HS-5 (cell line): ENCODE measurements around the gene TBC1D24.

Source experiments
- DNase-seq: peaks from one replicate; pipeline ENCODE4 v3.0.0-alpha.2; 2012; ENCODE audit warnings: low read depth

Gene TBC1D24

GRCh38 chr16:2482708-2483534, 8.0 kb downstream of the TBC1D24 start:
- DNase-seq = no peak

GRCh38 chr16:2483939-2484897, 9.3 kb downstream of the TBC1D24 start:
- DNase-seq = no peak

GRCh38 chr16:2484898-2485508, 10.1 kb downstream of the TBC1D24 start:
- no peak for DNase-seq

GRCh38 chr16:2485811-2486507, 11.0 kb downstream of the TBC1D24 start:
- no peak for DNase-seq

- DNase-seq = no peak
Measured at GRCh38 chr16:2486645-2487516, 12.0 kb downstream of the TBC1D24 start.

- no peak for DNase-seq
Measured at GRCh38 chr16:2487517-2487842, 12.6 kb downstream of the TBC1D24 start.

- no peak for DNase-seq
Measured at GRCh38 chr16:2487903-2488531, 13.1 kb downstream of the TBC1D24 start.

- DNase-seq = no peak
Measured at GRCh38 chr16:2489581-2489980, 14.7 kb downstream of the TBC1D24 start.

- DNase-seq = no peak
Measured at GRCh38 chr16:2490190-2491105, 15.5 kb downstream of the TBC1D24 start.

- DNase-seq = no peak
Measured at GRCh38 chr16:2492292-2492691, 17.4 kb downstream of the TBC1D24 start.

- no peak for DNase-seq
Measured at GRCh38 chr16:2493605-2494004, 18.7 kb downstream of the TBC1D24 start.

- DNase-seq = no peak
Measured at GRCh38 chr16:2494616-2495015, 19.7 kb downstream of the TBC1D24 start.

GRCh38 chr16:2495041-2495440, 20.1 kb downstream of the TBC1D24 start:
- DNase-seq = no peak

- DNase-seq = no peak
Measured at GRCh38 chr16:2496223-2497115, 21.5 kb downstream of the TBC1D24 start.

- DNase-seq = no peak
Measured at GRCh38 chr16:2497116-2497630, 22.2 kb downstream of the TBC1D24 start.

GRCh38 chr16:2497695-2498484, 23.0 kb downstream of the TBC1D24 start:
- no peak for DNase-seq

GRCh38 chr16:2498531-2499253, 23.8 kb downstream of the TBC1D24 start:
- DNase-seq = no peak
